Endothelial cell of umbilical vein (primary cell): ENCODE results near the gene PACS1.

Experiments used
- CTCF ChIP-seq, 2 donors: IDR thresholded peaks; 1 replicate in 1 of 2; 2 replicates in 1 of 2; pipeline ENCODE4 v1.5.1; 2011; ENCODE audit warnings: low read length in 2 of 2, mild to moderate bottlenecking in 2 of 2, moderate library complexity in 2 of 2, control low read depth in 1 of 2, inconsistent platforms in 1 of 2, low read depth in 1 of 2; ENCODE audit not compliant: insufficient read depth in 1 of 2; ENCODE audit errors: extremely low read depth in 1 of 2
- EZH2 ChIP-seq: IDR thresholded peaks from 2 replicates; pipeline ENCODE4 v1.6.1; 2012; ENCODE audit warnings: borderline replicate concordance, low read depth, mild to moderate bottlenecking, moderate library complexity, low read length, inconsistent platforms; ENCODE audit not compliant: severe bottlenecking
- GATA2 ChIP-seq: IDR thresholded peaks from 2 replicates; pipeline ENCODE4 v1.7.0; 2011; ENCODE audit warnings: low read depth, mild to moderate bottlenecking, moderate library complexity, mixed read lengths, low read length; ENCODE audit not compliant: insufficient read length, insufficient read depth
- POLR2A ChIP-seq: IDR thresholded peaks from 2 replicates; pipeline ENCODE4 v1.6.1; 2012; ENCODE audit warnings: low read depth, mild to moderate bottlenecking, control low read depth, low read length
- POLR2AphosphoS5 ChIP-seq: IDR thresholded peaks from 2 replicates; pipeline ENCODE4 v1.6.1; 2012; ENCODE audit warnings: low read depth, mild to moderate bottlenecking, control low read depth, low read length, moderate library complexity; ENCODE audit not compliant: insufficient read depth

GRCh38 chr11:66262191-66262590 lies 192.1 kb downstream of the PACS1 start:
- TF ChIP-seq CTCF (IDR thresholded peaks at IDR 0.05; ENCODE audit: extremely low read depth in 1 of 2, insufficient read depth in 1 of 2, low read depth in 1 of 2, low read length in 2 of 2) (no peak), POLR2AphosphoS5 (no peak), EZH2 (no peak), POLR2A (no peak), GATA2 (no peak)
